OCI-LY1 (cell line): ENCODE data around the gene SIRT3.

ENCODE experiments used
- H2AFZ ChIP-seq: fragments of 200-600 bp; sonication (generic), shearing (Covaris generic); 2 replicates; pipeline ENCODE4 v1.6.0; 2014; ENCODE audit warnings: antibody characterized with exemption, mild to moderate bottlenecking, low read length
- H3F3A ChIP-seq: fragments of 200-600 bp; sonication (generic), shearing (Covaris generic); 2 replicates; pipeline ENCODE4 v1.6.0; 2014; ENCODE audit warnings: mild to moderate bottlenecking, antibody characterized with exemption, low read length, moderate library complexity; ENCODE audit not compliant: insufficient read depth
- H3K27ac ChIP-seq: fragments of 200-600 bp; sonication (generic); 2 replicates; pipeline ENCODE4 v1.5.1; 2014; ENCODE audit warnings: low read length, mixed run types, mild to moderate bottlenecking, low read depth; ENCODE audit not compliant: poor library complexity, severe bottlenecking
- H3K27me3 ChIP-seq: fragments of 200-600 bp; sonication (generic); 2 replicates; pipeline ENCODE4 v1.6.0; 2014; ENCODE audit warnings: antibody characterized with exemption, mild to moderate bottlenecking, low read length, moderate library complexity; ENCODE audit not compliant: insufficient read depth
- H3K36me3 ChIP-seq: fragments of 200-600 bp; sonication (generic); 2 replicates; pipeline ENCODE4 v1.6.1; 2014; ENCODE audit warnings: mild to moderate bottlenecking, antibody characterized with exemption, low read length, moderate library complexity, mixed read lengths; ENCODE audit not compliant: insufficient read depth
- H3K4me1 ChIP-seq: fragments of 200-600 bp; sonication (generic); 2 replicates; pipeline ENCODE4 v1.5.1; 2014; ENCODE audit warnings: mild to moderate bottlenecking, low read length, moderate library complexity; ENCODE audit not compliant: insufficient read depth, severe bottlenecking
- H3K4me2 ChIP-seq: fragments of 200-600 bp; sonication (generic), shearing (Covaris generic); 2 replicates; pipeline ENCODE4 v1.6.1; 2014; ENCODE audit warnings: low read length
- H3K4me3 ChIP-seq: fragments of 200-600 bp; sonication (generic); 2 replicates; pipeline ENCODE4 v1.5.1; 2014; ENCODE audit warnings: low read length, low read depth, mild to moderate bottlenecking, mixed read lengths; ENCODE audit not compliant: poor library complexity, severe bottlenecking
- H3K79me2 ChIP-seq: fragments of 200-600 bp; shearing (Covaris generic); 2 replicates; pipeline ENCODE4 v1.6.1; 2016; ENCODE audit warnings: mixed run types, low read length, mixed read lengths; ENCODE audit not compliant: insufficient read depth
- H3K9ac ChIP-seq: fragments of 200-600 bp; sonication (generic), shearing (Covaris generic); 2 replicates; pipeline ENCODE4 v1.6.1; 2014; ENCODE audit warnings: mild to moderate bottlenecking, low read length, mixed read lengths
- H3K9me2 ChIP-seq: fragments of 200-600 bp; sonication (generic), shearing (Covaris generic); 2 replicates; pipeline ENCODE4 v1.6.1; 2014; ENCODE audit warnings: low read depth, mild to moderate bottlenecking, low read length, mixed read lengths
- H3K9me3 ChIP-seq: fragments of 200-600 bp; shearing (Covaris generic); 2 replicates; pipeline ENCODE4 v1.6.1; 2014; ENCODE audit warnings: low read length, mixed read lengths
- H4K20me1 ChIP-seq: fragments of 200-600 bp; sonication (generic), shearing (Covaris generic); 2 replicates; pipeline ENCODE4 v1.6.0; 2016; ENCODE audit warnings: mild to moderate bottlenecking, low read length; ENCODE audit not compliant: insufficient read depth
- CTCF ChIP-seq: fragments of 200-600 bp; sonication (generic), shearing (Covaris generic); IDR thresholded peaks from 2 replicates; pipeline ENCODE4 v1.5.1; 2017; ENCODE audit warnings: mild to moderate bottlenecking, antibody characterized with exemption, low read length, moderate library complexity, mixed read lengths
- EZH2 ChIP-seq: fragments of 200-600 bp; sonication (generic), shearing (Covaris generic); IDR thresholded peaks from 2 replicates; pipeline ENCODE4 v1.8.0; 2017; ENCODE audit warnings: borderline replicate concordance, mixed run types, mild to moderate bottlenecking, antibody characterized with exemption, low read length, moderate library complexity, mixed read lengths

Gene SIRT3

DNA sequence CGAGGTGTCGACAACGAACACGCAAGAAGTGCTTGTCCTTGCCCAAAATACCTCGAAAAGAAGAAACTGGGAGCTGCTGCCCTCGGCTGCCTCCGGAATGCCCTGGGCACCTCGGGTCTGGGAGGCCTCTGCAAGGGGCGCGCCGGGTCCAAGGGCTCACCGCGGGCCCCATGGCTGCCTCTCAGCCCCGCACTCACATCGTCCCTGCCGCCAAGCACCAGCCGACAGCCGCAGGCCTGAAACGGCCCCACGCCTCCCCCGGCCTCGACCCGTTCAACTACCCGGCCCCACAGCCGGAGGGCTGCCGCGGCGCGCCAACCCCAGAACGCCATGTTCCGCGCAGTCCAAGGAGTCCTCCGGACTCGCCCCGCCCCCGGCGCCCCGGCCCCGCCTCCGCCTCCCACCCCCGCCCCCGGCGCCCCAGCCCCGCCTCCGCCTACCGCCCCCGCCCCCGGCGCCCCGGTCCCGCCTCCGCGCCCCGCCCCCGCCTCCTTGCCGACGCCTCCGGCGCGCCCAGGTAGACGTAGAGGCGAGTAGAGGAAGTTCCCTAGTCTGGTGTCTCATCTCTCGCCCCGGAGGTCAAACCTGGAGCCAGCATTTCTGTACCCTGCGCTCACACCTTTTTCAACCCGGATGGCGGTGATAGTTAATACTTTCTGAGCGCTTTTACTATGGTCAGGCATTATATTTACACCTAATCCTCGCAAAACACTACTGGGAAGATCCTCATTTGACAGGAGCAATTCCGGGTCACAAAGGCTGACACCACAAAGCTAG, at the start of gene SIRT3:
SIRT3 (minus strand) TSS at position 346 of the 777 bp plus-strand sequence; CDS start at position 332, 14 bp downstream.
- peak within 1 kb of the TSS; percentile 100 for H3K9ac ChIP-seq
- H3K9me2 ChIP-seq, result no peaks in the 10 kb centered on the region
- no peak within 1 kb of the TSS for H2AFZ ChIP-seq
- TF ChIP-seq EZH2, result no peak
- no peak for TF ChIP-seq CTCF
- H3K27ac ChIP-seq, result peak within 1 kb of the TSS; percentile 91
- no peaks in the 10 kb centered on the region for H3K9me3 ChIP-seq
- peaks cover 32% of the 10 kb centered on the region for H3K79me2 ChIP-seq
- H4K20me1 ChIP-seq, result no peaks in the 10 kb centered on the region
- peaks cover 23% of the 10 kb centered on the region for H3K4me1 ChIP-seq
- no peaks in the 10 kb centered on the region for H3F3A ChIP-seq
- H3K36me3 ChIP-seq, result peaks cover 26% of the 10 kb centered on the region
- peak within 1 kb of the TSS; percentile 90 for H3K4me2 ChIP-seq
- H3K4me3 ChIP-seq, result peak within 1 kb of the TSS; percentile 100
- no peaks in the 10 kb centered on the region for H3K27me3 ChIP-seq

- Histone ChIP-seq H3K9ac (no peak overlapping the region), H3K36me3 (no peaks in the 10 kb centered on the region), H3K27ac (no peak overlapping the region), H3K4me1 (peaks cover 35% of the 10 kb centered on the region), H2AFZ (no peak overlapping the region), H3K4me3 (no peak overlapping the region), H4K20me1 (no peaks in the 10 kb centered on the region), H3K4me2 (no peak overlapping the region), H3K27me3 (peaks cover 7% of the 10 kb centered on the region; the same call in 1 of the 2 replicates), H3F3A (no peaks in the 10 kb centered on the region), H3K79me2 (no peaks in the 10 kb centered on the region), H3K9me3 (no peaks in the 10 kb centered on the region), H3K9me2 (no peaks in the 10 kb centered on the region)
- no peak for TF ChIP-seq CTCF
- no peak for TF ChIP-seq EZH2
Measured at GRCh38 chr11:285894-286220, 49.7 kb upstream of the SIRT3 start.

- no peak overlapping the region for H3K4me3 ChIP-seq
- no peaks in the 10 kb centered on the region for H4K20me1 ChIP-seq
- no peaks in the 10 kb centered on the region for H3K9me3 ChIP-seq
- H2AFZ ChIP-seq, result no peak overlapping the region
- H3K79me2 ChIP-seq, result no peaks in the 10 kb centered on the region
- H3K9me2 ChIP-seq, result no peaks in the 10 kb centered on the region
- H3K27me3 ChIP-seq, result peaks cover 7% of the 10 kb centered on the region; the same call in 1 of the 2 replicates
- no peak for TF ChIP-seq EZH2
- no peak for TF ChIP-seq CTCF
- H3K4me1 ChIP-seq, result peaks cover 32% of the 10 kb centered on the region
- H3F3A ChIP-seq, result no peaks in the 10 kb centered on the region
- no peak overlapping the region for H3K4me2 ChIP-seq
- H3K36me3 ChIP-seq, result no peaks in the 10 kb centered on the region
- H3K9ac ChIP-seq, result no peak overlapping the region
- H3K27ac ChIP-seq, result no peak overlapping the region
Measured at GRCh38 chr11:285021-285893, 49.1 kb upstream of the SIRT3 start.
